Measurements from ENCODE around the gene ALDH3A1. TPM values are rescaled to one million over a fixed set of nuclear protein-coding genes. Genes with fewer than 3 reads are reported as not detected.

The ALDH3A1 gene
- total RNA-seq, 1 experiment from 2014 or later = 0.35 TPM

GRCh38 chr17:19753661-19754463 lies 5.8 kb upstream of the ALDH3A1 start:
- Mint-ChIP-seq H3K36me3 (no peaks in the 10 kb centered on the region), H3K27me3 (ENCODE audit: low read depth) (peaks cover 2% of the 10 kb centered on the region; the same call in 1 of the 2 replicates), H3K9me3 (no peaks in the 10 kb centered on the region), H3K27ac (no peak overlapping the region), H3K4me1 (peaks cover 6% of the 10 kb centered on the region), H3K4me3 (no peak overlapping the region)
- DNase-seq (ENCODE audit: low spot score) (no peak), ATAC-seq (peak; percentile 65)
- ChIA-PET CTCF (interaction anchor here (0.6 to 2.6 kb wide), 10 partner anchors 9 to 396 kb away, joined by 3 to 23 read pairs (median 6); partner anchors contain the start of gene B9D1), POLR2A (no interaction called here)
- TF ChIP-seq NFYB (CRISPR knock-in tag; conservative IDR thresholded peaks at IDR 0.05; ENCODE audit: low read depth) (no peak), TEAD4 (CRISPR knock-in tag; IDR thresholded peaks at IDR 0.05) (no peak), ATF3 (CRISPR knock-in tag; conservative IDR thresholded peaks at IDR 0.05) (no peak), NFE2L1 (CRISPR knock-in tag; IDR thresholded peaks at IDR 0.05) (no peak), USF1 (CRISPR knock-in tag; IDR thresholded peaks at IDR 0.05) (no peak), ZNF232 (CRISPR knock-in tag; IDR thresholded peaks at IDR 0.05) (no peak), ZNF671 (CRISPR knock-in tag; IDR thresholded peaks at IDR 0.05) (no peak), ATF2 (CRISPR knock-in tag; IDR thresholded peaks at IDR 0.05; ENCODE audit: borderline replicate concordance, low read depth) (no peak), ZNF121 (CRISPR knock-in tag; IDR thresholded peaks at IDR 0.05) (no peak), HMGXB4 (CRISPR knock-in tag; IDR thresholded peaks at IDR 0.05) (no peak), ATF6 (CRISPR knock-in tag; IDR thresholded peaks at IDR 0.05) (no peak)

- no peak for DNase-seq (ENCODE audit: low spot score)
- H3K27ac Mint-ChIP-seq = no peak overlapping the region
- H3K27me3 Mint-ChIP-seq (ENCODE audit: low read depth) = peaks cover 2% of the 10 kb centered on the region; the same call in 1 of the 2 replicates
- peaks cover 13% of the 10 kb centered on the region for H3K4me1 Mint-ChIP-seq
- H3K9me3 Mint-ChIP-seq = no peaks in the 10 kb centered on the region
- H3K36me3 Mint-ChIP-seq = no peaks in the 10 kb centered on the region
- H3K4me3 Mint-ChIP-seq = no peak overlapping the region
- TF ChIP-seq IRF1 (CRISPR knock-in tag; IDR thresholded peaks at IDR 0.05) (no peak), TCF7 (CRISPR knock-in tag; IDR thresholded peaks at IDR 0.05; ENCODE audit: low read depth) (no peak), ATF6 (CRISPR knock-in tag; IDR thresholded peaks at IDR 0.05) (no peak), OVOL2 (CRISPR knock-in tag; IDR thresholded peaks at IDR 0.05; ENCODE audit: borderline replicate concordance) (no peak), E2F5 (CRISPR knock-in tag; IDR thresholded peaks at IDR 0.05) (no peak), ZNF671 (CRISPR knock-in tag; IDR thresholded peaks at IDR 0.05) (no peak), TEAD4 (CRISPR knock-in tag; IDR thresholded peaks at IDR 0.05) (no peak), CREM (CRISPR knock-in tag; IDR thresholded peaks at IDR 0.05) (no peak)
- CTCF ChIA-PET = interaction anchor here (0.9 to 2.6 kb wide), 9 partner anchors 8 to 390 kb away, joined by 3 to 23 read pairs (median 6); partner anchors contain the start of gene B9D1
- POLR2A ChIA-PET = no interaction called here
- no peak for ATAC-seq
Observed at GRCh38 chr17:19753051-19753509, 5.0 kb upstream of the ALDH3A1 start.
